ENCODE results near the gene FIBCD1.

FIBCD1 gene

DNA sequence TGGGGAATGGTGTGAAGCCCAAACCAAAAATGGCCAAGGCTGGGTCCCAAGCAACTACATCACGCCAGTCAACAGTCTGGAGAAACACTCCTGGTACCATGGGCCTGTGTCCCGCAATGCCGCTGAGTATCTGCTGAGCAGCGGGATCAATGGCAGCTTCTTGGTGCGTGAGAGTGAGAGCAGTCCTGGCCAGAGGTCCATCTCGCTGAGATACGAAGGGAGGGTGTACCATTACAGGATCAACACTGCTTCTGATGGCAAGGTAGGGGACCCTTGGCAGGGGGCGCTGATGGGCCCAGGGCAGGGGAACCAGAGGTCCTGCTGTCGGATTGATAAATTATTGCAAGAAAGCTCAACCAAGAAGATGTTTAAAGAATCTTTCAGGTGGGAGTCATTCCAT lies 84.2 kb downstream of the FIBCD1 start:
- CTCF ChIA-PET = interaction anchor here (1.0 to 3.4 kb wide), 10 partner anchors 9 to 153 kb away, joined by 3 to 18 read pairs (median 4); no protein-coding TSS in a partner anchor
- TF ChIP-seq, protein P1, sequence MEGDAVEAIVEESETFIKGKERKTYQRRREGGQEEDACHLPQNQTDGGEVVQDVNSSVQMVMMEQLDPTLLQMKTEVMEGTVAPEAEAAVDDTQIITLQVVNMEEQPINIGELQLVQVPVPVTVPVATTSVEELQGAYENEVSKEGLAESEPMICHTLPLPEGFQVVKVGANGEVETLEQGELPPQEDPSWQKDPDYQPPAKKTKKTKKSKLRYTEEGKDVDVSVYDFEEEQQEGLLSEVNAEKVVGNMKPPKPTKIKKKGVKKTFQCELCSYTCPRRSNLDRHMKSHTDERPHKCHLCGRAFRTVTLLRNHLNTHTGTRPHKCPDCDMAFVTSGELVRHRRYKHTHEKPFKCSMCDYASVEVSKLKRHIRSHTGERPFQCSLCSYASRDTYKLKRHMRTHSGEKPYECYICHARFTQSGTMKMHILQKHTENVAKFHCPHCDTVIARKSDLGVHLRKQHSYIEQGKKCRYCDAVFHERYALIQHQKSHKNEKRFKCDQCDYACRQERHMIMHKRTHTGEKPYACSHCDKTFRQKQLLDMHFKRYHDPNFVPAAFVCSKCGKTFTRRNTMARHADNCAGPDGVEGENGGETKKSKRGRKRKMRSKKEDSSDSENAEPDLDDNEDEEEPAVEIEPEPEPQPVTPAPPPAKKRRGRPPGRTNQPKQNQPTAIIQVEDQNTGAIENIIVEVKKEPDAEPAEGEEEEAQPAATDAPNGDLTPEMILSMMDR (IDR thresholded peaks at IDR 0.05; ENCODE audit: control extremely low read depth, extremely low read depth, low read depth, missing control alignments) = no peak
- POLR2A ChIA-PET = no interaction called here
- no peak for DNase-seq (ENCODE audit: extremely low spot score)

DNA sequence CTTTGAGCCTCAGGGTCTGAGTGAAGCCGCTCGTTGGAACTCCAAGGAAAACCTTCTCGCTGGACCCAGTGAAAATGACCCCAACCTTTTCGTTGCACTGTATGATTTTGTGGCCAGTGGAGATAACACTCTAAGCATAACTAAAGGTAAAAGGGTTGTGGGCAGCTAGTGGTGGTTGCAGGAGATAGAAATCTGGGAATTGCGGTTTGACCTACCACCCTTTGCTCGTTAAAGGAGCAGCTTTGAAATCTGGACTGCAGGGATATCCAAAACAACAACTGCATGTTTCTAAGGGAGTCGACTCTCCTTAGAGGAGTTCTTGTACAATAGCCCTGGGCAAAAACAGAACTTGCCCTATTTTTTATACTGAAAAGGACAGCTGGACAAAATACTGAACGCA lies 85.0 kb downstream of the FIBCD1 start:
- TF ChIP-seq, protein P1 (IDR thresholded peaks at IDR 0.05; ENCODE audit: control extremely low read depth, extremely low read depth, low read depth, missing control alignments) = no peak
- CTCF ChIA-PET = interaction anchor here (1.3 to 3.4 kb wide), 8 partner anchors 12 to 153 kb away, joined by 3 to 18 read pairs (median 4); no protein-coding TSS in a partner anchor
- DNase-seq (ENCODE audit: extremely low spot score) = no peak
- POLR2A ChIA-PET = no interaction called here

- POLR2A ChIA-PET = no interaction called here
- CTCF ChIA-PET = interaction anchor here (1.0 to 4.1 kb wide), 5 partner anchors 11 to 151 kb away, joined by 3 to 25 read pairs (median 10); no protein-coding TSS in a partner anchor
- DNase-seq (ENCODE audit: extremely low spot score) = no peak
- TF ChIP-seq, protein P1 (IDR thresholded peaks at IDR 0.05; ENCODE audit: control extremely low read depth, extremely low read depth, low read depth, missing control alignments) = no peak
These were observed 86.2 kb downstream of the FIBCD1 start for GRCh38 chr9:130852801-130853200.
